Measurements from ENCODE around the gene AFAP1L2. TPM values are rescaled to one million over a fixed set of nuclear protein-coding genes. Genes with fewer than 3 reads are reported as not detected.

The AFAP1L2 gene
- total RNA-seq, 5 donors from 2014 or later (not counting 1 experiment from before 2014, with no cell fraction given) = 1.0 to 3.8 (median 2.1) TPM

- H3K4me3 ChIP-seq (ENCODE audit: control insufficient read depth in 1 of 2, extremely low read depth in 1 of 2, low read length in 1 of 2) = no peak overlapping the region
- no peak overlapping the region for H3K27ac Mint-ChIP-seq
- ATAC-seq (replicated peaks in 1 of 4) (no peak), DNase-seq (no peak)
- H3K4me3 Mint-ChIP-seq = no peak overlapping the region
- H3K9me3 Mint-ChIP-seq = no peaks in the 10 kb centered on the region
- WGBS (ENCODE audit: insufficient coverage) = 82% methylated on average over 6 of the region's 8 CpGs
- no peaks in the 10 kb centered on the region for H3K4me1 ChIP-seq (ENCODE audit: control insufficient read depth in 1 of 2, extremely low read depth in 1 of 2, insufficient read depth in 2 of 2, low read length in 2 of 2)
- no peaks in the 10 kb centered on the region for H3K9me3 ChIP-seq
- ChIA-PET POLR2A (no interaction called here), CTCF (no interaction called here)
- H3K36me3 ChIP-seq (ENCODE audit: control insufficient read depth in 2 of 2, extremely low read depth in 1 of 2, insufficient read depth in 1 of 2, low read length in 1 of 2) = no peaks in the 10 kb centered on the region
- peaks cover 0 to 3% of the 10 kb centered on the region in 2 donors for H3K27me3 Mint-ChIP-seq
- H3K4me1 Mint-ChIP-seq = no peaks in the 10 kb centered on the region
- H3K36me3 Mint-ChIP-seq = no peaks in the 10 kb centered on the region
- H3K27me3 ChIP-seq (replicated peaks in 1 of 2; ENCODE audit: control insufficient read depth in 2 of 2, extremely low read depth in 1 of 2, insufficient read depth in 2 of 2, low read length in 1 of 2) = peaks cover 0 to 11% of the 10 kb centered on the region in 2 experiments
- no peak overlapping the region for H3K27ac ChIP-seq (ENCODE audit: low read length)
These were observed 117.4 kb downstream of the AFAP1L2 start for GRCh38 chr10:114286921-114287320.

- H3K27ac ChIP-seq (ENCODE audit: low read length) = no peak overlapping the region
- no peaks in the 10 kb centered on the region for H3K9me3 ChIP-seq
- Mint-ChIP-seq H3K9me3 (no peaks in the 10 kb centered on the region), H3K27me3 (peaks cover 0 to 3% of the 10 kb centered on the region in 2 donors), H3K36me3 (no peaks in the 10 kb centered on the region), H3K27ac (no peak overlapping the region), H3K4me3 (no peak overlapping the region), H3K4me1 (no peaks in the 10 kb centered on the region)
- H3K4me3 ChIP-seq (ENCODE audit: control insufficient read depth in 1 of 2, extremely low read depth in 1 of 2, low read length in 1 of 2) = no peak overlapping the region
- ATAC-seq (replicated peaks in 1 of 4) (no peak), DNase-seq (no peak)
- POLR2A ChIA-PET = interaction anchor here in 1 of 2 donors (0.6 kb wide), 1 partner anchor 9 kb away, joined by 15 read pairs; no protein-coding TSS in a partner anchor
- WGBS (ENCODE audit: insufficient coverage) = 90% methylated on average over 31 of the region's 31 CpGs
- CTCF ChIA-PET = no interaction called here
- H3K4me1 ChIP-seq (ENCODE audit: control insufficient read depth in 1 of 2, extremely low read depth in 1 of 2, insufficient read depth in 2 of 2, low read length in 2 of 2) = no peaks in the 10 kb centered on the region
- H3K27me3 ChIP-seq (replicated peaks in 1 of 2; ENCODE audit: control insufficient read depth in 2 of 2, extremely low read depth in 1 of 2, insufficient read depth in 2 of 2, low read length in 1 of 2) = peaks cover 0 to 17% of the 10 kb centered on the region in 2 experiments
- no peaks in the 10 kb centered on the region for H3K36me3 ChIP-seq (ENCODE audit: control insufficient read depth in 2 of 2, extremely low read depth in 1 of 2, insufficient read depth in 1 of 2, low read length in 1 of 2)
These were observed 118.3 kb downstream of the AFAP1L2 start for GRCh38 chr10:114285961-114286441.

- 88% methylated on average over 7 of the region's 13 CpGs for WGBS (ENCODE audit: insufficient coverage)
- DNase-seq (no peak), ATAC-seq (replicated peaks in 1 of 4) (no peak)
- POLR2A ChIA-PET = no interaction called here
- H3K36me3 Mint-ChIP-seq = no peaks in the 10 kb centered on the region
- Histone ChIP-seq H3K27me3 (replicated peaks in 1 of 2; ENCODE audit: control insufficient read depth in 2 of 2, extremely low read depth in 1 of 2, insufficient read depth in 2 of 2, low read length in 1 of 2) (peaks cover 0 to 20% of the 10 kb centered on the region in 2 experiments), H3K9me3 (no peaks in the 10 kb centered on the region), H3K27ac (ENCODE audit: low read length) (no peak overlapping the region), H3K36me3 (ENCODE audit: control insufficient read depth in 2 of 2, extremely low read depth in 1 of 2, insufficient read depth in 1 of 2, low read length in 1 of 2) (no peaks in the 10 kb centered on the region), H3K4me3 (ENCODE audit: control insufficient read depth in 1 of 2, extremely low read depth in 1 of 2, low read length in 1 of 2) (no peak overlapping the region), H3K4me1 (ENCODE audit: control insufficient read depth in 1 of 2, extremely low read depth in 1 of 2, insufficient read depth in 2 of 2, low read length in 2 of 2) (no peaks in the 10 kb centered on the region)
- no peaks in the 10 kb centered on the region for H3K9me3 Mint-ChIP-seq
- H3K27me3 Mint-ChIP-seq = peaks cover 0 to 3% of the 10 kb centered on the region in 2 donors
- H3K27ac Mint-ChIP-seq = no peak overlapping the region
- H3K4me3 Mint-ChIP-seq = no peak overlapping the region
- CTCF ChIA-PET = no interaction called here
- no peaks in the 10 kb centered on the region for H3K4me1 Mint-ChIP-seq
These were observed 119.8 kb downstream of the AFAP1L2 start for GRCh38 chr10:114284346-114285071.

- peaks cover 0 to 22% of the 10 kb centered on the region in 2 experiments for H3K27me3 ChIP-seq (replicated peaks in 1 of 2; ENCODE audit: control insufficient read depth in 2 of 2, extremely low read depth in 1 of 2, insufficient read depth in 2 of 2, low read length in 1 of 2)
- CTCF ChIA-PET = interaction anchor here in 1 of 2 donors (0.5 kb wide), 1 partner anchor 501 kb away, joined by 4 read pairs; no protein-coding TSS in a partner anchor
- no peaks in the 10 kb centered on the region for H3K4me1 ChIP-seq (ENCODE audit: control insufficient read depth in 1 of 2, extremely low read depth in 1 of 2, insufficient read depth in 2 of 2, low read length in 2 of 2)
- WGBS (ENCODE audit: insufficient coverage) = 94% methylated on average over 2 of the region's 6 CpGs
- H3K36me3 ChIP-seq (ENCODE audit: control insufficient read depth in 2 of 2, extremely low read depth in 1 of 2, insufficient read depth in 1 of 2, low read length in 1 of 2) = no peaks in the 10 kb centered on the region
- Mint-ChIP-seq H3K9me3 (no peaks in the 10 kb centered on the region), H3K27ac (no peak overlapping the region), H3K27me3 (peaks cover 0 to 4% of the 10 kb centered on the region in 2 donors), H3K4me1 (no peaks in the 10 kb centered on the region), H3K36me3 (no peaks in the 10 kb centered on the region), H3K4me3 (no peak overlapping the region)
- no peak for DNase-seq
- no peaks in the 10 kb centered on the region for H3K9me3 ChIP-seq
- no peak overlapping the region for H3K27ac ChIP-seq (ENCODE audit: low read length)
- ATAC-seq (replicated peaks in 1 of 4) = no peak
- POLR2A ChIA-PET = no interaction called here
- H3K4me3 ChIP-seq (ENCODE audit: control insufficient read depth in 1 of 2, extremely low read depth in 1 of 2, low read length in 1 of 2) = no peak overlapping the region
These were observed 120.6 kb downstream of the AFAP1L2 start for GRCh38 chr10:114283535-114284234.

GRCh38 chr10:114283091-114283490 is 121.2 kb downstream of the AFAP1L2 start:
- Histone ChIP-seq H3K9me3 (no peaks in the 10 kb centered on the region), H3K27ac (ENCODE audit: low read length) (no peak overlapping the region), H3K4me1 (ENCODE audit: control insufficient read depth in 1 of 2, extremely low read depth in 1 of 2, insufficient read depth in 2 of 2, low read length in 2 of 2) (no peaks in the 10 kb centered on the region), H3K4me3 (ENCODE audit: control insufficient read depth in 1 of 2, extremely low read depth in 1 of 2, low read length in 1 of 2) (no peak overlapping the region), H3K27me3 (replicated peaks in 1 of 2; ENCODE audit: control insufficient read depth in 2 of 2, extremely low read depth in 1 of 2, insufficient read depth in 2 of 2, low read length in 1 of 2) (peaks cover 0 to 28% of the 10 kb centered on the region in 2 experiments), H3K36me3 (ENCODE audit: control insufficient read depth in 2 of 2, extremely low read depth in 1 of 2, insufficient read depth in 1 of 2, low read length in 1 of 2) (no peaks in the 10 kb centered on the region)
- no peak for DNase-seq
- H3K9me3 Mint-ChIP-seq = no peaks in the 10 kb centered on the region
- H3K4me1 Mint-ChIP-seq = no peaks in the 10 kb centered on the region
- no peaks in the 10 kb centered on the region for H3K36me3 Mint-ChIP-seq
- 85% methylated on average over 10 of the region's 10 CpGs for WGBS (ENCODE audit: insufficient coverage)
- CTCF ChIA-PET = interaction anchor here in 1 of 2 donors (0.5 kb wide), 1 partner anchor 501 kb away, joined by 4 read pairs; no protein-coding TSS in a partner anchor
- no peak for ATAC-seq (replicated peaks in 1 of 4)
- H3K27me3 Mint-ChIP-seq = peaks cover 0 to 7% of the 10 kb centered on the region in 2 donors
- no peak overlapping the region for H3K4me3 Mint-ChIP-seq
- H3K27ac Mint-ChIP-seq = no peak overlapping the region
- POLR2A ChIA-PET = no interaction called here

- Histone ChIP-seq H3K4me3 (ENCODE audit: control insufficient read depth in 1 of 2, extremely low read depth in 1 of 2, low read length in 1 of 2) (no peak overlapping the region), H3K36me3 (ENCODE audit: control insufficient read depth in 2 of 2, extremely low read depth in 1 of 2, insufficient read depth in 1 of 2, low read length in 1 of 2) (no peaks in the 10 kb centered on the region), H3K27me3 (replicated peaks in 1 of 2; ENCODE audit: control insufficient read depth in 2 of 2, extremely low read depth in 1 of 2, insufficient read depth in 2 of 2, low read length in 1 of 2) (peaks cover 0 to 33% of the 10 kb centered on the region in 2 experiments), H3K4me1 (ENCODE audit: control insufficient read depth in 1 of 2, extremely low read depth in 1 of 2, insufficient read depth in 2 of 2, low read length in 2 of 2) (no peaks in the 10 kb centered on the region), H3K27ac (ENCODE audit: low read length) (no peak overlapping the region), H3K9me3 (no peaks in the 10 kb centered on the region)
- DNase-seq (no peak), ATAC-seq (replicated peaks in 1 of 4) (no peak)
- peaks cover 3 to 10% of the 10 kb centered on the region in 2 donors for H3K27me3 Mint-ChIP-seq
- no CpG with 5 or more reads among the region's 2 CpGs for WGBS (ENCODE audit: insufficient coverage)
- no peaks in the 10 kb centered on the region for H3K36me3 Mint-ChIP-seq
- no peak overlapping the region for H3K4me3 Mint-ChIP-seq
- no peaks in the 10 kb centered on the region for H3K9me3 Mint-ChIP-seq
- POLR2A ChIA-PET = no interaction called here
- CTCF ChIA-PET = interaction anchor here in 1 of 2 donors (0.5 kb wide), 1 partner anchor 58 kb away, joined by 5 read pairs; no protein-coding TSS in a partner anchor
- H3K4me1 Mint-ChIP-seq = no peaks in the 10 kb centered on the region
- H3K27ac Mint-ChIP-seq = no peak overlapping the region
These were observed 121.8 kb downstream of the AFAP1L2 start for GRCh38 chr10:114282526-114282925.

All from T-cell (primary cell).